ENCODE data around the gene RAB34. TPM values are rescaled to one million over a fixed set of nuclear protein-coding genes. Genes with fewer than 3 reads are reported as not detected.
A peak's percentile ranks its signal among the peaks of the same experiment; 100 is the strongest.

The RAB34 gene
- total and polyA plus RNA-seq, 2 experiments from 2014 or later = 160 to 180 TPM

DNA sequence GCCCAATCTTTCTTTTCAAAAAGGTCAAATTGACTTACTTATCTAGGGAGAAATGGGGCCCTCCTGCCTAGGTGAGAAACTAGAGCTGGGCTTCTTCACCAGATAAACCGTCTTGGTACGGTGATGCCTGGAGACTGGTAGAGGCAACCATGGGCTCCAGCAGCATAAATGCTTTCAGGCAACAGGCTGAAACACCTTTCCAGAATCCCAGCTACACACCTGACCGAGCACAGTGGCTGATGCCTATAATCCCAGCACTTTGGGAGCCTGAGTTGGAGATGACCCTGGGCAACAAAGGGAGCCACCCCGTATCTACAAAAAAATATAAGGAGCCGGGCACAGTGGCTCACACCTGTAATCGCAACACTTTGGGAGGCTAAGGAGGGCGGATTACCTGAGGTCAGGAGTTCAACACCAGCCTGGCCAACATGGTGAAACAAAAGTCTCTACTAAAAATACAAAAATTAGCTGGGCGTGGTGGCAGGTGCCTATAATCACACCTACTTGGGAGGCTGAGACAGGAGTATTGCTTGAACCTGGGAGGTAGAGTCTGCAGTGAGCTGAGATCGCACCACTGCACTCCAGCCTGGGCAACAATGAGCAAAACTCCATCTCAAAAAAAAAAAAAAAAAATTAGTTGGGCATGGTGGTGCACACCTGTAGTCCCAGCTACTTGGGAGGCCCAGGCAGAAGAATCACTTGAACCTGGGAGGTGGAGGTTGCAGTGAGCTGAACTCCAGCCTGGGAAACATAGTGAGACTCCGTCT, 34.1 kb upstream of the RAB34 start:
- Histone ChIP-seq H3K79me2 (peaks cover 39% of the 10 kb centered on the region), H3K4me2 (no peak overlapping the region), H4K20me1 (ENCODE audit: insufficient read depth, poor library complexity, severe bottlenecking) (peaks cover 36% of the 10 kb centered on the region), H3K9me2 (replicated peaks; ENCODE audit: insufficient read depth) (no peaks in the 10 kb centered on the region), H3K4me3 (no peak overlapping the region), H3K27me3 (no peaks in the 10 kb centered on the region), H3K4me1 (ENCODE audit: insufficient read depth) (peaks cover 11% of the 10 kb centered on the region), H2AFZ (no peak overlapping the region), H3K27ac (no peak overlapping the region), H3K36me3 (replicated peaks; ENCODE audit: insufficient read depth, low read depth) (no peaks in the 10 kb centered on the region), H3K9me3 (ENCODE audit: low read depth) (no peaks in the 10 kb centered on the region)
- DNase-seq (ENCODE audit: low spot score) = no peak
- TF ChIP-seq, protein P1, sequence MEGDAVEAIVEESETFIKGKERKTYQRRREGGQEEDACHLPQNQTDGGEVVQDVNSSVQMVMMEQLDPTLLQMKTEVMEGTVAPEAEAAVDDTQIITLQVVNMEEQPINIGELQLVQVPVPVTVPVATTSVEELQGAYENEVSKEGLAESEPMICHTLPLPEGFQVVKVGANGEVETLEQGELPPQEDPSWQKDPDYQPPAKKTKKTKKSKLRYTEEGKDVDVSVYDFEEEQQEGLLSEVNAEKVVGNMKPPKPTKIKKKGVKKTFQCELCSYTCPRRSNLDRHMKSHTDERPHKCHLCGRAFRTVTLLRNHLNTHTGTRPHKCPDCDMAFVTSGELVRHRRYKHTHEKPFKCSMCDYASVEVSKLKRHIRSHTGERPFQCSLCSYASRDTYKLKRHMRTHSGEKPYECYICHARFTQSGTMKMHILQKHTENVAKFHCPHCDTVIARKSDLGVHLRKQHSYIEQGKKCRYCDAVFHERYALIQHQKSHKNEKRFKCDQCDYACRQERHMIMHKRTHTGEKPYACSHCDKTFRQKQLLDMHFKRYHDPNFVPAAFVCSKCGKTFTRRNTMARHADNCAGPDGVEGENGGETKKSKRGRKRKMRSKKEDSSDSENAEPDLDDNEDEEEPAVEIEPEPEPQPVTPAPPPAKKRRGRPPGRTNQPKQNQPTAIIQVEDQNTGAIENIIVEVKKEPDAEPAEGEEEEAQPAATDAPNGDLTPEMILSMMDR (IDR thresholded peaks at IDR 0.05; ENCODE audit: poor library complexity) = no peak
- no peak for TF ChIP-seq EZH2 (IDR thresholded peaks at IDR 0.05; ENCODE audit: borderline replicate concordance)
- TF ChIP-seq EZH2phosphoT487 (IDR thresholded peaks at IDR 0.05; ENCODE audit: low read depth, severe bottlenecking, unreplicated experiment) = no peak
- WGBS (ENCODE audit: low lambda C conversion rate, missing lambda C conversion rate) = 96% methylated on average over 10 of the region's 10 CpGs

DNA sequence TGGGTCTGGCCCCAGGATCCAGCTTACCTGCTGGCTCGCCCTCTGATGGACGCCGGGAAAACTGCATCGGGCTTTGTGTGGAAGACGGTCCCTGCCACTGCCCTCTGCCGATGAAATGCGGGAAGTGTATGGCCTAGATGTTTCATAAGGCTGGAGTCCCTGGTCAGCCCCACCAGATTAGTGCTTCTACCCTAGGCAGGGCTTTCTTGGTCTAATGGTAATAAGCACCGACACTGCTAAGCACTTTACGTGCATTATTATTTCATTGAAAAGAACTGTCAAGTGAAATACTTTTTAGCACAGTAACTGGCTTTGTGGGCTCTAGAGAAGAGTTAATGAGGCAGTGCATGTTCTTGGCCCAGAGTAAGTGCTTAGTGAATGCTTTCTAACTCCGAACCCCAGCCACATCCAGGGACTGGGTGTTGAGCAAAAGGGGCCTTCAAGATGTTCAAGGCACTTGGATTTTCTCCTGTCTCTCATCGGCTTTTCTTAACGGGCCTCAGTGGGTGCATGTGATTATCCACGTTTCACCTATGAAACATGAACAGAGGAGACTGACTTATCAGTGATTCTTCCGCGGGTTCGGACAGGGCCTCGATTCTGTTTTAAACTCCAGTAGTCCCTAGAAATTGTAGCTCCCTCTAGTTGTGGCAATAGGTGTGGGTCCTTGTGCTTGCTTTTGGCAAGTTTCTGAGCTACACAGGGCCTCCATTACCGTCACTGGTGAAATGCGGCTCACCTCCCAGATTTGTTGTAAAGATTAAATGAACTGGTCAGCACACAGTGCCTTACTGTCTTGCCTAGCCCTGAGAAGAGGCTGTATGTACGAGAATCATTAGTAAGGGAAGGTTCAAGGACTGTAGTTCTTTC, 32.7 kb upstream of the RAB34 start:
- H3K36me3 ChIP-seq (replicated peaks; ENCODE audit: insufficient read depth, low read depth) = no peaks in the 10 kb centered on the region
- DNase-seq (ENCODE audit: low spot score) = peak; percentile 96
- no peak overlapping the region for H2AFZ ChIP-seq
- no peaks in the 10 kb centered on the region for H3K9me3 ChIP-seq (ENCODE audit: low read depth)
- H3K9me2 ChIP-seq (replicated peaks; ENCODE audit: insufficient read depth) = no peaks in the 10 kb centered on the region
- no peak overlapping the region for H3K4me2 ChIP-seq
- TF ChIP-seq, protein P1 (IDR thresholded peaks at IDR 0.05; ENCODE audit: poor library complexity) = peak; percentile 99
- no peak for TF ChIP-seq EZH2phosphoT487 (IDR thresholded peaks at IDR 0.05; ENCODE audit: low read depth, severe bottlenecking, unreplicated experiment)
- H3K4me3 ChIP-seq = no peak overlapping the region
- WGBS (ENCODE audit: low lambda C conversion rate, missing lambda C conversion rate) = 51% methylated on average over 20 of the region's 20 CpGs
- no peaks in the 10 kb centered on the region for H3K27me3 ChIP-seq
- H3K27ac ChIP-seq = peak overlapping the region; percentile 48
- peaks cover 23% of the 10 kb centered on the region for H3K4me1 ChIP-seq (ENCODE audit: insufficient read depth)
- H3K79me2 ChIP-seq = peaks cover 49% of the 10 kb centered on the region
- peaks cover 49% of the 10 kb centered on the region for H4K20me1 ChIP-seq (ENCODE audit: insufficient read depth, poor library complexity, severe bottlenecking)

DNA sequence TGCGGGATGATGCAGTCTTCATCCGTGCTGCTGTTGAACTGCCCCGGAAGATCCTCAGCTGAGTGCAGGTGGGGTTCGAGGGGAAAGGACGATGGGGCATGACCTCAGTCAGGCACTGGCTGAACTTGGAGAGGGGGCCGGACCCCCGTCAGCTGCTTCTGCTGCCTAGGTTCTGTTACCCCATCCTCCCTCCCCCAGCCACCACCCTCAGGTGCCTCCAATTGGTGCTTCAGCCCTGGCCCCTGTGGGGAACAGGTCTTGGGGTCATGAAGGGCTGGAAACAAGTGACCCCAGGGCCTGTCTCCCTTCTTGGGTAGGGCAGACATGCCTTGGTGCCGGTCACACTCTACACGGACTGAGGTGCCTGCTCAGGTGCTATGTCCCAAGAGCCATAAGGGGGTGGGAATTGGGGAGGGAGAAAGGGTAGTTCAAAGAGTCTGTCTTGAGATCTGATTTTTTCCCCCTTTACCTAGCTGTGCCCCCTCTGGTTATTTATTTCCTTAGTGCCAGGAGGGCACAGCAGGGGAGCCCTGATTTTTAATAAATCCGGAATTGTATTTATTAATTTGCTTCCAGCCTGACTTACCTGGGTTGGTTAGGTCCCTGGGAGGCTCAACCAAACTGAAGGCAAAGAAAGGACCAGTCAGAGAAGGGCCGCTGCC, 32.0 kb upstream of the RAB34 start:
- peaks cover 49% of the 10 kb centered on the region for H4K20me1 ChIP-seq (ENCODE audit: insufficient read depth, poor library complexity, severe bottlenecking)
- peak overlapping the region; percentile 44 for H3K27ac ChIP-seq
- no peak overlapping the region for H2AFZ ChIP-seq

More for the DNA sequence above, 32.0 kb upstream of the RAB34 start:
- Histone ChIP-seq H3K79me2 (peaks cover 57% of the 10 kb centered on the region), H3K4me2 (peak overlapping the region; percentile 3), H3K9me2 (replicated peaks; ENCODE audit: insufficient read depth) (no peaks in the 10 kb centered on the region), H3K36me3 (replicated peaks; ENCODE audit: insufficient read depth, low read depth) (no peaks in the 10 kb centered on the region), H3K27me3 (no peaks in the 10 kb centered on the region), H3K4me1 (ENCODE audit: insufficient read depth) (peaks cover 23% of the 10 kb centered on the region), H3K4me3 (no peak overlapping the region), H3K9me3 (ENCODE audit: low read depth) (no peaks in the 10 kb centered on the region)
- DNase-seq (ENCODE audit: low spot score) = no peak
- TF ChIP-seq, protein P1 (IDR thresholded peaks at IDR 0.05; ENCODE audit: poor library complexity) = no peak
- no peak for TF ChIP-seq EZH2phosphoT487 (IDR thresholded peaks at IDR 0.05; ENCODE audit: low read depth, severe bottlenecking, unreplicated experiment)
- TF ChIP-seq EZH2 (IDR thresholded peaks at IDR 0.05; ENCODE audit: borderline replicate concordance) = no peak
- 63% methylated on average over 11 of the region's 11 CpGs for WGBS (ENCODE audit: low lambda C conversion rate, missing lambda C conversion rate)
